Retina (tissue), 1 donor: ENCODE results near the gene DMAC2.
"Not testable (repeated sequence)": the region's sequence is repeated elsewhere in the genome, so short reads cannot be mapped to it uniquely, and the experiment has no call there.

ENCODE experiments used
- DNase-seq: peaks from one replicate; pipeline ENCODE4 v3.0.0-alpha.2; 2016

Gene DMAC2

DNA sequence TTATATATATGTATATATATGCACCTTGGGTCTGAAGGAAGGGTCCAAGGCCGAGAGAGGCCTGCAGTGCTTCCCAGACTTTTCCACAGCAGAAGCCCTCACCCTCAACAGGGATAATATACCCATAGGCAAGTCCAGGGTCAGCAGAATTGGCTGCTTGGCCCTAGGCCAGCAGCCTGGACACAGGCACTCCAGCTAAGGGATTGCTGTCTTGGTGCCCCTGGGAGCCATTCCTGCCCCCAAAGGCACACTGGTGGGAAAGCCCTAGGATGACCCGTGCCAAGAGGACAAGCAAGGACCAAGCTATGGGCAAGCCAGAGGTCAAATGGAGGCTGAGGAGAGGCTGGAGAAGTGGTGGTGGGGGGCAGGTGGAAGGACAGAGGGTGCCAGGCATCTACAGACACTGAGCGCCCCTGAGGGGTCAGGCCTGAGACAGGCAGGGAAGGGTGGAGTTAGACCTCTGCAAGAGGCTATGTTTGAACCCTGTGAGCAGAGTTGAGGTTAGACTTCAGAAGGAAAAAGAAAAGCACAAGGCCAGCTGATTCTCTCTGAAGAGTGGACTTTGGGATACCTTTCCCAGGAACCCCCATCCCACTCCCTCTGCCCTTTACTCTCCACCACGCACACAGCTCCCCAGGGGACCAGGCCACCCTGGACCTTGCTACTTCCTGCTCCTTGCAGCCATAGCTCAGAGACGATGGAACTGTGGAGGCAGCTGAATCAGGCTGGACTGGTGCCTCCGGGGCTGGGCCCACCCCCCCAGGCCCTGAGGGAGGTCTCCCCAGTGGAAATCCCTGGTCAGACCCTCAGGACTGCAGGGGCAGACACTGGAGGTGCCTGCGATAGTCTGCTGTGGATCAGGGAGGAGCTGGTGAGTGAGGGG is 3.0 kb upstream of the DMAC2 start, which contains the start of gene ERICH4:
Gene ERICH4 (plus strand): TSS at position 684 of the 883 bp plus-strand sequence. CDS start 14 bp downstream, at position 698.
- no peak for DNase-seq

GRCh38 chr19:41441321-41441945 is 1.7 kb upstream of the DMAC2 start:
- no peak for DNase-seq

DNA sequence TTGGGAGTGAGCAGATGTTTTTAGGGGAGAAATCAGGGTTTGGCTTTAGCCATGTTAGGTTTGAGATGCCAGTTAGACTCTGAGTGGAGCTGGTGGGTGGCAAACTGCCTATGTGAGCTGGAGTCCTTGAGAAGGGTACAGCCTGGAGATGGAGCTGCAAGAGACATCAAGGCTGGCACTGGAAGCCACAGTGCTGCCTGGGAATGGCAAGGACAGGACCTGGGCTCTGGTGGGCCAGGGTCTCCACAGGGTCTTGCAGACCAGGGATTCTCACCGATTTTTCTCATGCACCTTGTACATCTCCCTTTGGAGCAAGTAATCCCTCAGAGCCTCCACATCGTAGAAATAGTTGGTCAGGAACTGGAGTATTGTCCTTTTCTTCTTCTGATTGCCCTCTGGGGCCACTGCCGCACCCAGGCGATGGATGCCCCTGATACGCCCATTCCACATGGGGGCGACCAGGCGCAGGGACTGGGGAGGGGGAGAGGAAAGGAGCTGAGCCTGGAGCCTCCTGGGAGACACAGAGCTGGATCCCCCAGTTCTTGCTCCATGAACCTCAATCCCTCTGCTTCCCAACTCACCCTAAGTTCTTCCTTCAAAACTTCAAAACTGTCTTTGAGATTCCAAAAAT is 1.7 kb downstream of the DMAC2 start:
- no peak for DNase-seq

- DNase-seq: no peak
Observed at GRCh38 chr19:41436674-41436951, 3.1 kb downstream of the DMAC2 start.

- DNase-seq: no peak
Observed at GRCh38 chr19:41435936-41436673, 3.6 kb downstream of the DMAC2 start.

GRCh38 chr19:41435376-41435775 is 4.3 kb downstream of the DMAC2 start:
- not testable (repeated sequence) for DNase-seq

- no peak for DNase-seq
Observed at GRCh38 chr19:41434450-41434849, 5.3 kb downstream of the DMAC2 start.

GRCh38 chr19:41433171-41433570 is 6.5 kb downstream of the DMAC2 start:
- DNase-seq: no peak

GRCh38 chr19:41431426-41432386 is 8.0 kb downstream of the DMAC2 start:
- DNase-seq: no peak

- DNase-seq: no peak
Observed at GRCh38 chr19:41430922-41431321, 8.8 kb downstream of the DMAC2 start.

DNA sequence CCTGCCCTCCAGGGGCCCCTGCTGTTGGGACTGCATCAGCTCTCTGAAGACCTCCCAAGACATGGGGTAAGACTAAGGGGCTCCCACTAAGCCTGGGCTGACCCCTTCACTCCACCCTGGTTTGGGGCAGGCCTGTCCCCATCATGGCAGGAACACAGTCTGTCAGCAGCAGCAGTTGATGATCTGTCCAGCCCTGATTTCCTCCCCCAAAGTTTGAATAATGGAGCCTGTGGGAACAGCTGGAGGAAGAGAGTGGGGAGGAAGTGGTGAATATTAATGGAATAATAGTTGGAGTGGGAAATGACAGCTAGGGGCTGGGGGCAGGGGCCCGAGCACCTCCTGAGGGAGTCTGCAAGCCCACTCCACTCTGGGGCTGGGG is 11.2 kb downstream of the DMAC2 start:
- no peak for DNase-seq

DNA sequence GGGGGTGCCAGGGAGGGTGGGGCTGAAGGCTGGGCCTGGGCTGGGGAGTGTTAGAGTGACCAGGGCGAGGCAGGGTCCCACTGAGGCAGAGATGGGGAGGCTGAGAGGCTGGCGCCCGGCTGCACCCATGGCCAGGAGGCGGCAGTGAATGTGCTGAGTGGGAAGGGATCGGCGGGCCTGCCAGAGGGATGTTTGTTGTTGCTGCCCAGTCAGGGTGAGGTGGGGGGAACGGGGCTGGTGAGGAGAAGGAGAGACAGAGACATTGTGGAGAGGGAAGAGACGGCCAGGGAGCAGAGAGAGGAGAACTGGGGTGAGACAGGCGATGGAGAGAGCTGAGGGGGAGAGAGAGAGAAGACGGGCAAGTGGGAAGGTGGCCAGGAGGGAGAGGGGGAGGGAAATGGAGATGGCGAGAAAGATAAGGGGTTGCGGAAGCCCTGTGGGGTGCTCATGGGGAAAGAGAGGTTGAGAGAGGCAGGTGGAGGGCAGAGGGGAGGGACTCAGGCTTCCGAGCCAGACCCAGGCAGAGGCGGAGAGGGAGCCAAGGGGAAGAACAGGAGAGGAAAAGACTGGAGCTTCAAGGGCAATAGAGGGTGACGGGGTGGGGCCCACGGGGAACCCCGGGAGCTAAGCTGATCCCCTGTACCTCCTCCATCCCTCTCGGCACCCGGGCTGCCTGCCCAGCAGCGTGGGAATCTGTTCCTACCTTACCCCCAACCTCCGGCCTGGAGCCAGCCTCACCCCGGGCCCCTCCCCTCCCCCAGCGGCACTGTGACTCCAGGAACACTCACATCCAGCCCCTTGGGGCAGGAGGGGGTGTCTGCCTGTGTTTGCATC is 11.8 kb downstream of the DMAC2 start:
- peak; percentile 39 for DNase-seq

- peak; percentile 63 for DNase-seq
Observed at GRCh38 chr19:41426952-41427646, 12.6 kb downstream of the DMAC2 start, which contains the start of gene B3GNT8. Gene B3GNT8, minus strand, starts transcription at chr19:41427374. Its CDS starts 596 bp downstream, at chr19:41426778.

- DNase-seq: peak; percentile 9
Observed at GRCh38 chr19:41426116-41426841, 13.4 kb downstream of the DMAC2 start.

DNA sequence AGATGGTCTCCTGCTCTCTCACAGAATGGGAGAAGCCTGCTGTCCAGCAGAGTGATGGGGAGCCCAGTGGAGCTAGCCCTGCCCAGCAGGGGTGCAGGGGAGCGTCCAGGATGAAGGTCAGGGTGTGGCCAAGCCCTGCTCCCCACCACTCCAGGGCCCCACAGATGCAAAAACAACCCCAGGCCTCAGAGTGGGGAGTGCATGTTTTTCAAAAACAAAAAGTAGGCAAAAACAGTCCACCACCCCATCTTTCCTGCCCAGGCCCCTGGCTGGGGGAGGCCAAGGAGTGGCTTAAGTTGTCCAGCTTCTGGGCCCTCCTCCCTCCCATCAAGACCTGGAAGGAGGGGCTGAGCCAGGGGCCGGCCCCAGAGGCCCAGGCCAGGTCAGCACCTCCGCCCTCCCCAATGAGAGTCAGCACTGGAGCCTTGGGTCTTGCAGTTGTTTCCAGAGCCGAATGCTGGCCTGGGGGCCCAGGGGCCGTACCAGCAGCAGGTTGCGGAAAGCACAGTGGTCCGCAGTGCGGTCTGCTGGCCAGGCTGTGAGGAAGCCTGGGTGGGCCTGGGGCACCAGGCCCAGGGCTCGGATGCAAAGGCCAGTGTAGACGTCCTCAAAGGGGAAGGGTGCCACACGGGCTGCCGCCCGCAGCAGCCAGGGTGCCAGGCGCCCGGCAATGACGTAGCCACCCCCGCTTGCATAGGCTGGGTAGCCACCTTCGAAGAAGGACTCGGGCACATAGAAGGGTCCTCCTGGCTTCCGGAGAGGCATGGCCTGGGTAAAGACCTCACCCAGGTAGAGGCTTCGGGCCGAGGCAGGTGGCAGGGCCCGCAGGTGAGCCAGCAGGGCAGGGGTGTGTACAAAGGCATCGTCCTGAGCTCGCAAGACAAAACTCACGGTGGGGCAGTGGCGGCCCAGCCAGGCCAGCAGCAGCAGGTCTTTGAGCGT is 14.3 kb downstream of the DMAC2 start:
- DNase-seq: no peak

DNA sequence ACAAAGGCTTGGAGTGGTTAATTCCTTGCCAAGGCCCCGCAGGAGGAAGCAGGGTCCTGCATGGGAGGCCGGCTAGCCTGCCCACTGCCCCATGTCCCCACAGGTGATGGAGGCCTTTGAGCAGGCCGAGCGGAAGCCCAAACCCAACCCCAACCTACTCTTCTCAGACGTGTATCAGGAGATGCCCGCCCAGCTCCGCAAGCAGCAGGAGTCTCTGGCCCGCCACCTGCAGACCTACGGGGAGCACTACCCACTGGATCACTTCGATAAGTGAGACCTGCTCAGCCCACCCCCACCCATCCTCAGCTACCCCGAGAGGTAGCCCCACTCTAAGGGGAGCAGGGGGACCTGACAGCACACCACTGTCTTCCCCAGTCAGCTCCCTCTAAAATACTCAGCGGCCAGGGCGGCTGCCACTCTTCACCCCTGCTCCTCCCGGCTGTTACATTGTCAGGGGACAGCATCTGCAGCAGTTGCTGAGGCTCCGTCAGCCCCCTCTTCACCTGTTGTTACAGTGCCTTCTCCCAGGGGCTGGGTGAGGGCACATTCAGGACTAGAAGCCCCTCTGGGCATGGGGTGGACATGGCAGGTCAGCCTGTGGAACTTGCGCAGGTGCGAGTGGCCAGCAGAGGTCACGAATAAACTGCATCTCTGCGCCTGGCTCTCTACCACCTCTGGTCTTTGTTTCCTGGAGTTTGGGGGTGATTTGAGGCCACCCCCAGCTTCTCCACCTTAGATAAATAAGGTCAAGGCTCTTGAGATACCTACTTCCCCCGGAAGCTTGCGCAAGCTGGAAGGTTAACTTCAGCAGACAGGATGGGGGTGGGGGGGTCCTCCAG is 15.2 kb downstream of the DMAC2 start:
- DNase-seq: no peak

GRCh38 chr19:41422955-41423354 is 16.8 kb downstream of the DMAC2 start:
- DNase-seq: no peak
